Keratinocyte (primary cell): Measurements from ENCODE around the gene FTH1. TPM values are rescaled to one million over a fixed set of nuclear protein-coding genes. Genes with fewer than 3 reads are reported as not detected.

Experiments
- DNase-seq: peaks from one replicate; pipeline ENCODE4 v3.0.0-alpha.2; 2011; ENCODE audit warnings: low read depth, missing footprints, low spot score
- FAIRE-seq: peaks from 2 replicates; lab custom pipeline; 2011; peaks lifted over from hg19 to GRCh38; lab: Jason Lieb, UNC
- H2AFZ ChIP-seq: 2 replicates; pipeline ENCODE4 v1.6.0; 2012; ENCODE audit warnings: low read length, control low read depth, inconsistent platforms; ENCODE audit not compliant: control insufficient read depth
- H3K27ac ChIP-seq: 2 replicates; pipeline ENCODE4 v1.5.1; 2011; ENCODE audit warnings: low read length; ENCODE audit not compliant: control insufficient read depth, insufficient read depth
- H3K27me3 ChIP-seq: 3 replicates; pipeline ENCODE4 v1.6.0; 2011; ENCODE audit warnings: low read length; ENCODE audit not compliant: control insufficient read depth, insufficient read depth; ENCODE audit errors: extremely low read depth
- H3K36me3 ChIP-seq, 2 experiments: 2 replicates in 1 of 2; 3 replicates in 1 of 2; pipeline ENCODE4 v1.5.1; 2011; ENCODE audit warnings: low read length in 2 of 2, mild to moderate bottlenecking in 1 of 2; ENCODE audit not compliant: control insufficient read depth in 2 of 2, insufficient read depth in 2 of 2; ENCODE audit errors: extremely low read depth in 1 of 2
- H3K4me1 ChIP-seq: 3 replicates; pipeline ENCODE4 v1.5.1; 2011; ENCODE audit warnings: low read length; ENCODE audit not compliant: control insufficient read depth, insufficient read depth; ENCODE audit errors: extremely low read depth
- H3K4me2 ChIP-seq: 3 replicates; pipeline ENCODE4 v1.6.0; 2011; ENCODE audit warnings: low read depth, low read length; ENCODE audit not compliant: control insufficient read depth, insufficient read depth; ENCODE audit errors: extremely low read depth
- H3K4me3 ChIP-seq, 3 experiments: fragments of 200-600 bp in 1 of 3; sonication (generic) in 1 of 3; 2 replicates in 2 of 3; 3 replicates in 1 of 3; pipeline ENCODE4 v1.5.1; 2011 to 2016; ENCODE audit warnings: low read length in 3 of 3, mild to moderate bottlenecking in 3 of 3, control low read depth in 2 of 3, inconsistent platforms in 1 of 3, low read depth in 1 of 3, mixed read lengths in 1 of 3, mixed run types in 1 of 3, moderate library complexity in 1 of 3; ENCODE audit not compliant: control insufficient read depth in 2 of 3, insufficient read depth in 2 of 3; ENCODE audit errors: extremely low read depth in 1 of 3
- H3K79me2 ChIP-seq: 2 replicates; pipeline ENCODE4 v1.6.0; 2012; ENCODE audit warnings: low read length; ENCODE audit not compliant: control insufficient read depth, insufficient read depth
- H3K9ac ChIP-seq: 3 replicates; pipeline ENCODE4 v1.6.0; 2011; ENCODE audit warnings: low read length; ENCODE audit not compliant: control insufficient read depth, insufficient read depth; ENCODE audit errors: extremely low read depth
- H3K9me1 ChIP-seq: 3 replicates; pipeline ENCODE4 v1.6.0; 2011; ENCODE audit warnings: low read length; ENCODE audit not compliant: control insufficient read depth, insufficient read depth; ENCODE audit errors: extremely low read depth
- H3K9me3 ChIP-seq: 2 replicates; pipeline ENCODE4 v1.5.1; 2012; ENCODE audit warnings: low read depth, low read length; ENCODE audit not compliant: control insufficient read depth
- H4K20me1 ChIP-seq: 3 replicates; pipeline ENCODE4 v1.6.0; 2011; ENCODE audit warnings: low read length; ENCODE audit not compliant: control insufficient read depth, insufficient read depth; ENCODE audit errors: extremely low read depth
- CTCF ChIP-seq, 3 experiments: IDR thresholded peaks in 1 of 3; conservative IDR thresholded peaks in 1 of 3; optimal IDR thresholded peaks in 1 of 3; 2 replicates in 2 of 3; 3 replicates in 1 of 3; pipeline versions ENCODE3 to v1.5.1; 2011; ENCODE audit warnings: low read length in 3 of 3, mild to moderate bottlenecking in 3 of 3, moderate library complexity in 2 of 3, control low read depth in 1 of 3, inconsistent platforms in 1 of 3; ENCODE audit not compliant: insufficient read depth in 2 of 3; ENCODE audit errors: extremely low read depth in 1 of 3
- EZH2 ChIP-seq: IDR thresholded peaks from one replicate; pipeline ENCODE4 v1.6.1; 2012; ENCODE audit warnings: inconsistent platforms, mild to moderate bottlenecking, low read length, moderate library complexity
- dilution Hi-C: fragments of 300-500 bp; cut with MboI; formaldehyde crosslinking; loops from one replicate; pipeline ENCODE4 v1.7.0; 2020; ENCODE audit warnings: low sequenced_read_pairs; ENCODE audit not compliant: extremely low pct_ligation_motif_present
- polyA plus RNA-seq, 5 experiments: library from polyadenylated mRNA; depleted of rRNA in 3 of 5; stranded (reverse) in 3 of 5; stranded (forward) in 1 of 5; unstranded in 1 of 5; fragments of >200 nt; gene quantifications; 1 replicate in 1 of 5; 2 replicates in 3 of 5; 3 replicates in 1 of 5; pipeline versions ENCODE4 v1.2.1 to v1.2.3, GENCODE V29; 2011 to 2012; ENCODE audit warnings: missing spikeins in 2 of 5, low read depth in 1 of 5, low replicate concordance in 1 of 5

The FTH1 gene
- polyA plus RNA-seq, 1 donor (not counting 4 experiments of a cell fraction or from before 2014, with no cell fraction given): 1,058 TPM

- Histone ChIP-seq H3K9me1 (no peaks in the 10 kb centered on the region), H3K4me1 (peaks cover 18% of the 10 kb centered on the region), H3K9ac (no peak overlapping the region), H4K20me1 (peaks cover 10% of the 10 kb centered on the region), H3K27ac (no peak overlapping the region), H3K9me3 (no peaks in the 10 kb centered on the region), H2AFZ (no peak overlapping the region), H3K79me2 (peaks cover 2% of the 10 kb centered on the region), H3K27me3 (peaks cover 5% of the 10 kb centered on the region), H3K36me3 (peaks cover 11 to 15% of the 10 kb centered on the region in 2 experiments), H3K4me2 (no peak overlapping the region), H3K4me3 (no peak overlapping the region)
- FAIRE-seq: no peak
- dilution Hi-C loops: no loop called here
- TF ChIP-seq EZH2: no peak
- no peak for TF ChIP-seq CTCF (optimal IDR thresholded peaks at IDR 0.05 in 1 of 3, IDR thresholded peaks at IDR 0.05 in 1 of 3, conservative IDR thresholded peaks at IDR 0.05 in 1 of 3; ENCODE audit: extremely low read depth in 1 of 3, insufficient read depth in 2 of 3, low read length in 3 of 3)
- DNase-seq: no peak
Measured at GRCh38 chr11:61960532-61960931, 6.9 kb downstream of the FTH1 start.

DNA sequence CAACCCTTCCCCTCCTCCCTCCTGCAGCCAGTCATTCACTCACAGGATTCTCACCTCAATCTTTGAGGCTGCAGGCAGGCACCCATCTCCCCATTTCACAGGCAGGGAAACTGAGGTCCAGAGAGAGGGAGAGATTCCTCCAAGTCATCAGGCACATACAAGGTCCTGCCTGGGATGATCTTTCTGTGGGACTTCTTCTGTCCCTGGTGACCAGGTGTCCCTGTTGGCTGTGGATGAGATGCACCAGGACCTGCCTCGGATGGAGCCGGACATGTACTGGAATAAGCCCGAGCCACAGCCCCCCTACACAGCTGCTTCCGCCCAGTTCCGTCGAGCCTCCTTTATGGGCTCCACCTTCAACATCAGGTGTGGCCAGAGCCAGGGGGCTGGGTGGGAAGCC, 7.8 kb downstream of the FTH1 start:
- Histone ChIP-seq H3K27ac (no peak overlapping the region), H3K4me3 (no peak overlapping the region), H3K79me2 (no peaks in the 10 kb centered on the region), H2AFZ (no peak overlapping the region), H3K9me3 (no peaks in the 10 kb centered on the region), H3K9ac (no peak overlapping the region), H3K9me1 (no peaks in the 10 kb centered on the region), H4K20me1 (peaks cover 3% of the 10 kb centered on the region), H3K4me2 (no peak overlapping the region), H3K4me1 (peaks cover 10% of the 10 kb centered on the region), H3K36me3 (peaks cover 5 to 7% of the 10 kb centered on the region in 2 experiments), H3K27me3 (peaks cover 10% of the 10 kb centered on the region)
- TF ChIP-seq EZH2 (no peak), CTCF (optimal IDR thresholded peaks at IDR 0.05 in 1 of 3, IDR thresholded peaks at IDR 0.05 in 1 of 3, conservative IDR thresholded peaks at IDR 0.05 in 1 of 3; ENCODE audit: extremely low read depth in 1 of 3, insufficient read depth in 2 of 3, low read length in 3 of 3) (no peak)
- dilution Hi-C loops: no loop called here
- DNase-seq (no peak), FAIRE-seq (no peak)
